HepG2 (cell line): Measurements from ENCODE around the gene APC2. TPM values are rescaled to one million over a fixed set of nuclear protein-coding genes. Genes with fewer than 3 reads are reported as not detected.

Experiments used
- BRF2 ChIP-seq: sonication (generic); formaldehyde crosslinking; IDR thresholded peaks from 2 replicates; pipeline ENCODE4 v1.8.1; 2022; ENCODE audit warnings: mild to moderate bottlenecking, missing genetic modification reagents
- FOXO1 ChIP-seq: sonication (generic); formaldehyde crosslinking; IDR thresholded peaks from 2 replicates; pipeline ENCODE4 v1.4.0; 2020; ENCODE audit warnings: missing genetic modification reagents
- HDAC1 ChIP-seq: sonication (generic); formaldehyde crosslinking; IDR thresholded peaks from 2 replicates; pipeline ENCODE4 v1.5.1; 2020; ENCODE audit warnings: mild to moderate bottlenecking, missing genetic modification reagents
- KIAA2018 ChIP-seq: sonication (generic); formaldehyde crosslinking; IDR thresholded peaks from 2 replicates; pipeline ENCODE4 v1.5.0; 2020; ENCODE audit warnings: mild to moderate bottlenecking, missing genetic modification reagents, borderline replicate concordance
- KLF16 ChIP-seq, 2 experiments: sonication (generic) in 1 of 2; formaldehyde crosslinking in 1 of 2; IDR thresholded peaks; 2 replicates each; pipeline versions ENCODE4 v1.6.1 to v1.8.0; 2016 to 2023; ENCODE audit warnings: missing genetic modification reagents in 2 of 2, missing compliant biosample characterization in 1 of 2
- NFE2L1 ChIP-seq: sonication (generic); formaldehyde crosslinking; IDR thresholded peaks from 2 replicates; pipeline ENCODE4 v1.4.0; 2020; ENCODE audit warnings: missing genetic modification reagents, mild to moderate bottlenecking, borderline replicate concordance
- POLR2AphosphoS2 ChIP-seq: IDR thresholded peaks from 2 replicates; pipeline ENCODE4 v1.6.1; 2011; ENCODE audit warnings: low read depth, low read length, improper control_type of control experiment
- POLR2G ChIP-seq: fragments of 200-400 bp; formaldehyde crosslinking; IDR thresholded peaks from 2 replicates; pipeline ENCODE4 v1.6.1; 2018; ENCODE audit warnings: mild to moderate bottlenecking, low read depth, low read length, moderate library complexity
- REPIN1 ChIP-seq: sonication (generic); formaldehyde crosslinking; IDR thresholded peaks from 2 replicates; pipeline ENCODE4 v1.8.0; 2022; ENCODE audit warnings: missing genetic modification reagents, low read depth, mild to moderate bottlenecking, borderline replicate concordance
- THAP7 ChIP-seq: sonication (generic); formaldehyde crosslinking; IDR thresholded peaks from 2 replicates; pipeline ENCODE4 v1.8.1; 2023; ENCODE audit warnings: mild to moderate bottlenecking, missing genetic modification reagents
- ZBTB25 ChIP-seq: IDR thresholded peaks from 2 replicates; pipeline ENCODE4 v1.6.1; 2018; ENCODE audit warnings: missing genetic modification reagents
- ZKSCAN5 ChIP-seq: sonication (generic); formaldehyde crosslinking; IDR thresholded peaks from 2 replicates; pipeline ENCODE4 v1.5.1; 2020; ENCODE audit warnings: mild to moderate bottlenecking, missing genetic modification reagents
- ZMYM3 ChIP-seq: sonication (generic); formaldehyde crosslinking; IDR thresholded peaks from 2 replicates; pipeline ENCODE4 v1.5.1; 2020; ENCODE audit warnings: mild to moderate bottlenecking, missing genetic modification reagents
- ZNF619 ChIP-seq: sonication (generic); formaldehyde crosslinking; IDR thresholded peaks from 2 replicates; pipeline ENCODE4 v1.4.0; 2020; ENCODE audit warnings: mild to moderate bottlenecking, missing genetic modification reagents
- ZNF749 ChIP-seq: sonication (generic); formaldehyde crosslinking; IDR thresholded peaks from 2 replicates; pipeline ENCODE4 v1.8.0; 2022; ENCODE audit warnings: mild to moderate bottlenecking, missing genetic modification reagents, moderate library complexity, borderline replicate concordance
- ZNF781 ChIP-seq: sonication (generic); formaldehyde crosslinking; IDR thresholded peaks from 2 replicates; pipeline ENCODE4 v1.5.1; 2020; ENCODE audit warnings: borderline replicate concordance, mild to moderate bottlenecking, missing genetic modification reagents; ENCODE audit errors: not compliant biosample characterization
- ZNF839 ChIP-seq: sonication (generic); formaldehyde crosslinking; IDR thresholded peaks from 2 replicates; pipeline ENCODE4 v1.4.0; 2020; ENCODE audit warnings: missing genetic modification reagents, mild to moderate bottlenecking, borderline replicate concordance
- ZSCAN31 ChIP-seq: sonication (generic); formaldehyde crosslinking; IDR thresholded peaks from 2 replicates; pipeline ENCODE4 v1.5.0; 2020; ENCODE audit warnings: low read depth, mild to moderate bottlenecking, missing genetic modification reagents
- polyA plus RNA-seq, 8 experiments: library from polyadenylated mRNA; depleted of rRNA in 3 of 8; stranded (reverse) in 7 of 8; unstranded in 1 of 8; fragments of >200 nt; fragmentation: Illumina TruSeq in 4 of 8; extraction: Trizol in 4 of 8; gene quantifications; 2 replicates each; pipeline versions ENCODE4 v1.2.1 to v1.2.3, GENCODE V29; 2011 to 2016; ENCODE audit warnings: low read depth in 4 of 8, missing spikeins in 1 of 8, mixed read lengths in 1 of 8; ENCODE audit not compliant: insufficient read depth in 1 of 8
- total RNA-seq, 5 experiments: library from RNA; depleted of rRNA; stranded (reverse); fragments of >200 nt; fragmentation: Illumina TruSeq; extraction: Trizol; gene quantifications; 2 replicates each; pipeline ENCODE4 v1.2.3, GENCODE V29; 2016; ENCODE audit warnings: low read depth in 1 of 5

The APC2 gene
- total and polyA plus RNA-seq, 2 of the 13 experiments (the other 11 are each of a cell fraction or from before 2014, with no cell fraction given): 0.08 to 0.22 TPM

GRCh38 chr19:1406774-1407527, 43.0 kb upstream of the APC2 start (continued):
- peak; percentile 70; the same call in 1 of the 2 replicates for TF ChIP-seq ZSCAN31
- no peak for TF ChIP-seq FOXO1 (CRISPR knock-in tag)
- no peak for TF ChIP-seq REPIN1 (CRISPR knock-in tag)
- TF ChIP-seq ZNF839: no peak
- no peak for TF ChIP-seq NFE2L1 (CRISPR knock-in tag)
- TF ChIP-seq POLR2AphosphoS2: no peak
- TF ChIP-seq ZMYM3 (CRISPR knock-in tag): peak; percentile 77
- TF ChIP-seq ZKSCAN5 (CRISPR knock-in tag): no peak
- peak; percentile 3; the same call in 1 of the 2 replicates for TF ChIP-seq HDAC1 (CRISPR knock-in tag)
- no peak for TF ChIP-seq ZBTB25 (CRISPR knock-in tag)
- peak; percentile 71 for TF ChIP-seq POLR2G
- no peak for TF ChIP-seq ZNF619 (CRISPR knock-in tag)
- no peak for TF ChIP-seq KIAA2018 (CRISPR knock-in tag)
- peak; percentile 24; the same call in 1 of the 2 replicates for TF ChIP-seq ZNF749 (CRISPR knock-in tag)
- TF ChIP-seq BRF2: no peak
- no peak for TF ChIP-seq ZNF781
- no peak for TF ChIP-seq THAP7 (CRISPR knock-in tag)
- no peak for TF ChIP-seq KLF16 (CRISPR knock-in tag; IDR thresholded peaks at IDR 0.05)
